GM23338 (cell line): ENCODE data around the gene PGM1.

Source experiments
- CREB1 ChIP-seq: fragments of 250-450 bp; sonication (Bioruptor Pico); IDR thresholded peaks from 2 replicates; pipeline ENCODE4 v1.5.0; 2020; ENCODE audit warnings: low read depth, mild to moderate bottlenecking, moderate library complexity
- CTCF ChIP-seq, 2 experiments: fragments of 200-600 bp in 1 of 2; sonication (generic) in 1 of 2; conservative IDR thresholded peaks; 2 replicates each; pipeline versions ENCODE4 v1.5.1 to v1.6.1; 2016 to 2017; ENCODE audit warnings: antibody characterized with exemption in 2 of 2, low read depth in 2 of 2, mild to moderate bottlenecking in 2 of 2, moderate library complexity in 1 of 2
- ETS1 ChIP-seq: IDR thresholded peaks from 2 replicates; pipeline ENCODE4 v1.6.1; 2016; ENCODE audit warnings: antibody characterized with exemption
- EZH2 ChIP-seq: fragments of 200-600 bp; sonication (generic); IDR thresholded peaks from one replicate; pipeline ENCODE4 v1.8.0; 2017; ENCODE audit warnings: antibody characterized with exemption, mild to moderate bottlenecking, low read depth; ENCODE audit not compliant: unreplicated experiment
- EZH2phosphoT487 ChIP-seq: fragments of 200-600 bp; sonication (generic); IDR thresholded peaks from one replicate; pipeline ENCODE4 v1.8.1; 2018; ENCODE audit warnings: antibody characterized with exemption; ENCODE audit not compliant: unreplicated experiment
- JUNB ChIP-seq: IDR thresholded peaks from one replicate; pipeline ENCODE4 v1.6.1; 2016; ENCODE audit warnings: antibody characterized with exemption; ENCODE audit not compliant: unreplicated experiment
- NANOG ChIP-seq: IDR thresholded peaks from 2 replicates; pipeline ENCODE4 v1.6.1; 2016; ENCODE audit warnings: antibody characterized with exemption, borderline replicate concordance
- POLR2AphosphoS5 ChIP-seq: IDR thresholded peaks from 2 replicates; pipeline ENCODE4 v1.6.1; 2016; ENCODE audit warnings: antibody characterized with exemption, low read depth
- STAT1 ChIP-seq: IDR thresholded peaks from one replicate; pipeline ENCODE4 v1.6.1; 2016; ENCODE audit warnings: antibody characterized with exemption; ENCODE audit not compliant: unreplicated experiment
- ZNF114 ChIP-seq: fragments of 250-450 bp; sonication (Bioruptor Pico); IDR thresholded peaks from 2 replicates; pipeline ENCODE4 v1.5.0; 2020; ENCODE audit warnings: mild to moderate bottlenecking, moderate library complexity
- ZNF331 ChIP-seq: fragments of 250-450 bp; sonication (Bioruptor Pico); IDR thresholded peaks from 2 replicates; pipeline ENCODE4 v1.5.0; 2020; ENCODE audit warnings: low read depth, mild to moderate bottlenecking, moderate library complexity
- TF ChIP-seq, protein P1 (sequence below): IDR thresholded peaks from one replicate; pipeline ENCODE4 v1.6.1; 2018; ENCODE audit warnings: antibody characterized with exemption; ENCODE audit not compliant: unreplicated experiment
- TF ChIP-seq, protein P2 (sequence below): fragments of 250-450 bp; sonication (Bioruptor Pico); IDR thresholded peaks from 2 replicates; pipeline ENCODE4 v1.5.0; 2020; ENCODE audit warnings: mild to moderate bottlenecking, moderate library complexity

DNA sequence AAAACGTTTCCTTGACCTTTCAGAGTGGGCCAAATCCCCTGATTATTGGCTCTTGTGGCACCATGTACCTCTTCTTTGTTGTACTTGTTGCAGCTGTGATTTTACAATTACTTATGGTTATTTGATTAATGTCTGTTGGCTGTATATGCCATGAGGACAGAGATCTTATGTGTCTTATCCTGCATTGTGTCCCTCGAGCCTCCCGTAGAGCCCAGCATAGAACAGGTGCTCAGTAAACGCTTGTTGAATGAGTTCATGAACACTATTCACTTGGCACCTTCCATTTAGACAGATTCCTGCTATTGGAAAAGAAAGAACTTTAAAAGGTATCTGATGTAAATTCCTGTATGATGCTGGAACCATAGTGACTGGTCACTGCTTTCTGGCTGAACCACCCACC is 48.4 kb downstream of the PGM1 start:
- TF ChIP-seq EZH2phosphoT487 (no peak), CTCF (conservative IDR thresholded peaks at IDR 0.05; ENCODE audit: low read depth in 2 of 2) (no peak), EZH2 (no peak), ETS1 (no peak), POLR2AphosphoS5 (no peak), STAT1 (no peak), JUNB (no peak), ZNF331 (CRISPR knock-in tag) (no peak), CREB1 (no peak), ZNF114 (CRISPR knock-in tag) (no peak), NANOG (no peak)
- TF ChIP-seq, protein P1, sequence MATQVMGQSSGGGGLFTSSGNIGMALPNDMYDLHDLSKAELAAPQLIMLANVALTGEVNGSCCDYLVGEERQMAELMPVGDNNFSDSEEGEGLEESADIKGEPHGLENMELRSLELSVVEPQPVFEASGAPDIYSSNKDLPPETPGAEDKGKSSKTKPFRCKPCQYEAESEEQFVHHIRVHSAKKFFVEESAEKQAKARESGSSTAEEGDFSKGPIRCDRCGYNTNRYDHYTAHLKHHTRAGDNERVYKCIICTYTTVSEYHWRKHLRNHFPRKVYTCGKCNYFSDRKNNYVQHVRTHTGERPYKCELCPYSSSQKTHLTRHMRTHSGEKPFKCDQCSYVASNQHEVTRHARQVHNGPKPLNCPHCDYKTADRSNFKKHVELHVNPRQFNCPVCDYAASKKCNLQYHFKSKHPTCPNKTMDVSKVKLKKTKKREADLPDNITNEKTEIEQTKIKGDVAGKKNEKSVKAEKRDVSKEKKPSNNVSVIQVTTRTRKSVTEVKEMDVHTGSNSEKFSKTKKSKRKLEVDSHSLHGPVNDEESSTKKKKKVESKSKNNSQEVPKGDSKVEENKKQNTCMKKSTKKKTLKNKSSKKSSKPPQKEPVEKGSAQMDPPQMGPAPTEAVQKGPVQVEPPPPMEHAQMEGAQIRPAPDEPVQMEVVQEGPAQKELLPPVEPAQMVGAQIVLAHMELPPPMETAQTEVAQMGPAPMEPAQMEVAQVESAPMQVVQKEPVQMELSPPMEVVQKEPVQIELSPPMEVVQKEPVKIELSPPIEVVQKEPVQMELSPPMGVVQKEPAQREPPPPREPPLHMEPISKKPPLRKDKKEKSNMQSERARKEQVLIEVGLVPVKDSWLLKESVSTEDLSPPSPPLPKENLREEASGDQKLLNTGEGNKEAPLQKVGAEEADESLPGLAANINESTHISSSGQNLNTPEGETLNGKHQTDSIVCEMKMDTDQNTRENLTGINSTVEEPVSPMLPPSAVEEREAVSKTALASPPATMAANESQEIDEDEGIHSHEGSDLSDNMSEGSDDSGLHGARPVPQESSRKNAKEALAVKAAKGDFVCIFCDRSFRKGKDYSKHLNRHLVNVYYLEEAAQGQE = no peak
- TF ChIP-seq, protein P2, sequence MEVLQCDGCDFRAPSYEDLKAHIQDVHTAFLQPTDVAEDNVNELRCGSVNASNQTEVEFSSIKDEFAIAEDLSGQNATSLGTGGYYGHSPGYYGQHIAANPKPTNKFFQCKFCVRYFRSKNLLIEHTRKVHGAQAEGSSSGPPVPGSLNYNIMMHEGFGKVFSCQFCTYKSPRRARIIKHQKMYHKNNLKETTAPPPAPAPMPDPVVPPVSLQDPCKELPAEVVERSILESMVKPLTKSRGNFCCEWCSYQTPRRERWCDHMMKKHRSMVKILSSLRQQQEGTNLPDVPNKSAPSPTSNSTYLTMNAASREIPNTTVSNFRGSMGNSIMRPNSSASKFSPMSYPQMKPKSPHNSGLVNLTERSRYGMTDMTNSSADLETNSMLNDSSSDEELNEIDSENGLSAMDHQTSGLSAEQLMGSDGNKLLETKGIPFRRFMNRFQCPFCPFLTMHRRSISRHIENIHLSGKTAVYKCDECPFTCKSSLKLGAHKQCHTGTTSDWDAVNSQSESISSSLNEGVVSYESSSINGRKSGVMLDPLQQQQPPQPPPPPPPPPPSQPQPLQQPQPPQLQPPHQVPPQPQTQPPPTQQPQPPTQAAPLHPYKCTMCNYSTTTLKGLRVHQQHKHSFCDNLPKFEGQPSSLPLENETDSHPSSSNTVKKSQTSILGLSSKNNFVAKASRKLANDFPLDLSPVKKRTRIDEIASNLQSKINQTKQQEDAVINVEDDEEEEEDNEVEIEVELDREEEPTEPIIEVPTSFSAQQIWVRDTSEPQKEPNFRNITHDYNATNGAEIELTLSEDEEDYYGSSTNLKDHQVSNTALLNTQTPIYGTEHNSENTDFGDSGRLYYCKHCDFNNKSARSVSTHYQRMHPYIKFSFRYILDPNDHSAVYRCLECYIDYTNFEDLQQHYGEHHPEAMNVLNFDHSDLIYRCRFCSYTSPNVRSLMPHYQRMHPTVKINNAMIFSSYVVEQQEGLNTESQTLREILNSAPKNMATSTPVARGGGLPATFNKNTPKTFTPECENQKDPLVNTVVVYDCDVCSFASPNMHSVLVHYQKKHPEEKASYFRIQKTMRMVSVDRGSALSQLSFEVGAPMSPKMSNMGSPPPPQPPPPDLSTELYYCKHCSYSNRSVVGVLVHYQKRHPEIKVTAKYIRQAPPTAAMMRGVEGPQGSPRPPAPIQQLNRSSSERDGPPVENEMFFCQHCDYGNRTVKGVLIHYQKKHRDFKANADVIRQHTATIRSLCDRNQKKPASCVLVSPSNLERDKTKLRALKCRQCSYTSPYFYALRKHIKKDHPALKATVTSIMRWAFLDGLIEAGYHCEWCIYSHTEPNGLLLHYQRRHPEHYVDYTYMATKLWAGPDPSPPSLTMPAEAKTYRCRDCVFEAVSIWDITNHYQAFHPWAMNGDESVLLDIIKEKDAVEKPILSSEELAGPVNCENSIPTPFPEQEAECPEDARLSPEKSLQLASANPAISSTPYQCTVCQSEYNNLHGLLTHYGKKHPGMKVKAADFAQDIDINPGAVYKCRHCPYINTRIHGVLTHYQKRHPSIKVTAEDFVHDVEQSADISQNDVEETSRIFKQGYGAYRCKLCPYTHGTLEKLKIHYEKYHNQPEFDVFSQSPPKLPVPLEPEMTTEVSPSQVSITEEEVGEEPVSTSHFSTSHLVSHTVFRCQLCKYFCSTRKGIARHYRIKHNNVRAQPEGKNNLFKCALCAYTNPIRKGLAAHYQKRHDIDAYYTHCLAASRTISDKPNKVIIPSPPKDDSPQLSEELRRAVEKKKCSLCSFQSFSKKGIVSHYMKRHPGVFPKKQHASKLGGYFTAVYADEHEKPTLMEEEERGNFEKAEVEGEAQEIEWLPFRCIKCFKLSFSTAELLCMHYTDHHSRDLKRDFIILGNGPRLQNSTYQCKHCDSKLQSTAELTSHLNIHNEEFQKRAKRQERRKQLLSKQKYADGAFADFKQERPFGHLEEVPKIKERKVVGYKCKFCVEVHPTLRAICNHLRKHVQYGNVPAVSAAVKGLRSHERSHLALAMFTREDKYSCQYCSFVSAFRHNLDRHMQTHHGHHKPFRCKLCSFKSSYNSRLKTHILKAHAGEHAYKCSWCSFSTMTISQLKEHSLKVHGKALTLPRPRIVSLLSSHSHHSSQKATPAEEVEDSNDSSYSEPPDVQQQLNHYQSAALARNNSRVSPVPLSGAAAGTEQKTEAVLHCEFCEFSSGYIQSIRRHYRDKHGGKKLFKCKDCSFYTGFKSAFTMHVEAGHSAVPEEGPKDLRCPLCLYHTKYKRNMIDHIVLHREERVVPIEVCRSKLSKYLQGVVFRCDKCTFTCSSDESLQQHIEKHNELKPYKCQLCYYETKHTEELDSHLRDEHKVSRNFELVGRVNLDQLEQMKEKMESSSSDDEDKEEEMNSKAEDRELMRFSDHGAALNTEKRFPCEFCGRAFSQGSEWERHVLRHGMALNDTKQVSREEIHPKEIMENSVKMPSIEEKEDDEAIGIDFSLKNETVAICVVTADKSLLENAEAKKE = no peak
